Skeletal muscle tissue (tissue), 4 donors: ENCODE data around the gene KIF16B. TPM values are rescaled to one million over a fixed set of nuclear protein-coding genes. Genes with fewer than 3 reads are reported as not detected.

Experiments
- H3K27ac ChIP-seq: one replicate; pipeline ENCODE4 v1.7.0; 2013; ENCODE audit warnings: mild to moderate bottlenecking, low read depth, low read length, inconsistent platforms
- H3K27me3 ChIP-seq, 3 donors: one replicate each; pipeline ENCODE4 v1.7.0; 2013; ENCODE audit warnings: low read length in 3 of 3; ENCODE audit not compliant: control insufficient read depth in 3 of 3, insufficient read depth in 3 of 3
- H3K36me3 ChIP-seq, 3 donors: one replicate each; pipeline ENCODE4 v1.7.0; 2013; ENCODE audit warnings: low read length in 3 of 3; ENCODE audit not compliant: control insufficient read depth in 3 of 3, insufficient read depth in 3 of 3
- H3K4me1 ChIP-seq, 3 donors: one replicate each; pipeline ENCODE4 v1.7.0; 2013; ENCODE audit warnings: low read length in 3 of 3, mild to moderate bottlenecking in 3 of 3; ENCODE audit not compliant: control insufficient read depth in 3 of 3, insufficient read depth in 3 of 3
- H3K4me3 ChIP-seq, 3 donors: one replicate each; pipeline ENCODE4 v1.7.0; 2013; ENCODE audit warnings: low read length in 3 of 3
- H3K9ac ChIP-seq, 3 donors: one replicate each; pipeline ENCODE4 v1.7.0; 2013; ENCODE audit warnings: low read length in 3 of 3, mild to moderate bottlenecking in 3 of 3, moderate library complexity in 2 of 3, low read depth in 1 of 3
- H3K9me3 ChIP-seq, 3 donors: one replicate each; pipeline ENCODE4 v1.7.0; 2013; ENCODE audit warnings: low read length in 3 of 3; ENCODE audit not compliant: control insufficient read depth in 3 of 3
- total RNA-seq: library from RNA; depleted of rRNA; stranded (reverse); fragments of >200 nt; gene quantifications from one replicate; pipeline ENCODE4 v1.2.3, GENCODE V29; 2014
- donor health status: Osteomylitis.

Gene KIF16B
- total RNA-seq, 1 donor from 2014 or later = 42.8 TPM

DNA sequence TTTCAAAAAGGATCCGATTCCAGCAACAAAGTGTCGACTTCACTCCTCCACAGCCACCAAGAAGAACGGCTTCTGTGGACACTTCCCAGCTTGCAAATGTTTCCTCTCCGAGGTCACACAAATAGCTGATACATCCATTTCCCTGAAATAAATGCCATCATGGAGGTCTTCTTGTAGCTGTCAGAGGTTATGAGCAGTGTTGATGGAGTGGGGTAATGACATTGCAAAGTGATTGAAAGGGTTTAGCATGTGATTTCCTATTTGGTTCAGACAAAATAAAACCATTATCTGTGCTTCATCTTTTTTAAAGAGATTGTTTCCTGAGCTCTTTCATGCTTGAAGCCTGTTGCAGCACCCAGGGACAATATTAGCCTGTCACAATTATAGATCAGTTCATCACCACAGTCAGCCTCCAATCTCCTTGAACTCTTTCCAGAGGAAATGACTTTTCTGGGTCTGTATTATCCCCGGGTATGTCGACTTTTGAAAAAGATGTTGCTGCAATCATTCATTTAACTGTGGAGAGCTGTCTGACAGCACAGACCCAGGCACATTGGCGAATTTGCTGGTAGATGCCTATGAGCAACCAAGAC is 16.9 kb upstream of the KIF16B start:
- no peaks in the 10 kb centered on the region for H3K9me3 ChIP-seq
- no peaks in the 10 kb centered on the region for H3K4me1 ChIP-seq
- peaks cover 3 to 4% (median 3%) of the 10 kb centered on the region in 3 donors for H3K27me3 ChIP-seq
- no peaks in the 10 kb centered on the region for H3K36me3 ChIP-seq
- H3K9ac ChIP-seq = no peak overlapping the region
- no peak overlapping the region for H3K27ac ChIP-seq
- no peak overlapping the region for H3K4me3 ChIP-seq

DNA sequence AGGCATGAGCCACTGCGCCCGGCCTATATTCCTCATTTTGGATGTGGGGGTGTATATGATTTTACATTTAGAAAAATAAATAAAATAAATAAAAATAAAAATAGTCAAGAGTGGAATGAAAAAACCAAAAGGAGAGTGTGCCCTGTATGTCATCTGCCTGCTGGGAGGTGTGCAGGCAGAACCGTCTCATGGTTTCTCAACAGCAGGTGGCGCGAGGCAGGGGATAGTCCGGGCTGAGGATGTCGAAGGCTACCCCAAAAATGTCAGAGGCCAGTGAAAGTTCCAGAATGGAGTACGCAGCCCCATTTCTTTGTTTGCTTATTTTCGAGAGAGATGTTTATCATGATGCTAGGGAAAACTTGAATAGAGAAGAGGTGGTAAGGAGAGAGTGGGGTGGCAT is 16.4 kb upstream of the KIF16B start:
- Histone ChIP-seq H3K9ac (no peak overlapping the region), H3K27me3 (peaks cover 3 to 4% (median 3%) of the 10 kb centered on the region in 3 donors), H3K9me3 (no peaks in the 10 kb centered on the region), H3K36me3 (no peaks in the 10 kb centered on the region), H3K4me3 (no peak overlapping the region), H3K27ac (no peak overlapping the region), H3K4me1 (no peaks in the 10 kb centered on the region)

- H3K9me3 ChIP-seq = no peaks in the 10 kb centered on the region
- H3K27me3 ChIP-seq = peaks cover 3 to 4% (median 3%) of the 10 kb centered on the region in 3 donors
- no peaks in the 10 kb centered on the region for H3K4me1 ChIP-seq
- no peak overlapping the region for H3K27ac ChIP-seq
- no peak overlapping the region for H3K9ac ChIP-seq
- no peaks in the 10 kb centered on the region for H3K36me3 ChIP-seq
- H3K4me3 ChIP-seq = no peak overlapping the region
Measured at GRCh38 chr20:16588241-16588640, 15.0 kb upstream of the KIF16B start.

DNA sequence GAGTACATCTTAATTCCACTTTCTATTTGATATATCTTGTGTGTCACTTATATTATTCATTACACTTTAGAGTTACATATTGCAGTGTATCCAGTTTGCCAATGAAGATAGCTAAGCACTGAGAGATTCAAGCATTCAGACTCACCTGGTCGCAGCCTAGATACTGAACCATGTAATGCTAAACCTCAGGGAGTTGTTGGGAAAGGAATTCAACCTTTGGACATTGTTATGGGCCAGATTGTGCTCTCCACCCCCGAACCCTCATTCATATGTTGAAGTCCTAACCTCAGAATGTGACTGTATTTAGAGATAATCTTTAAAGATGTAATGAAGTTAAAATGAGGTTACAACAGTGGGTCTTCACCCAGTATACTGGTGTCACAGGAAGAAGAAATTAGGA is 13.8 kb upstream of the KIF16B start:
- peaks cover 3 to 4% (median 3%) of the 10 kb centered on the region in 3 donors for H3K27me3 ChIP-seq
- no peaks in the 10 kb centered on the region for H3K9me3 ChIP-seq
- H3K27ac ChIP-seq = no peak overlapping the region
- no peaks in the 10 kb centered on the region for H3K4me1 ChIP-seq
- no peak overlapping the region for H3K9ac ChIP-seq
- no peak overlapping the region for H3K4me3 ChIP-seq
- H3K36me3 ChIP-seq = no peaks in the 10 kb centered on the region

GRCh38 chr20:16583474-16583873 is 10.2 kb upstream of the KIF16B start:
- Histone ChIP-seq H3K9me3 (no peaks in the 10 kb centered on the region), H3K9ac (no peak overlapping the region), H3K27ac (no peak overlapping the region), H3K4me1 (peaks cover 0 to 16% (median 7%) of the 10 kb centered on the region in 3 donors), H3K4me3 (no peak overlapping the region), H3K36me3 (no peaks in the 10 kb centered on the region), H3K27me3 (peaks cover 3 to 4% (median 3%) of the 10 kb centered on the region in 3 donors)

DNA sequence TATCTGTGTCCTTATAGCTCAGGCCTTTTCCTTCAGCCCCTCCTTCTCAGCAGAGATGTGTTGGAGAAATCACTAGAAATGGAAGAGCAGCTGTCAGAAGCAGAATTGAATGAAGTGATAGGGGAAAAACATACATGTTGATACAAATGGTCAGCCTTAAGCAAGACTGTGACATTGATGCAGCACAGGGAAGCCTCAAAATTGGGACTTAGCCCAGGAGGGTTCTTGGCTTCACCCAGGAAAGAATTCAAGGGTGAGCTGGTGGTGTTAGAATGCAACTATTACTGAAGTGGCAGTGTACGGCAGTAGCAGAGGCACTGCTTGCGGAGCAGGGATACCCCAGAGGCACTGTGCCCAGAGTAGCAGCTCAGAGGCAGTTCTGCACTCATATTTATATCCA is 8.0 kb upstream of the KIF16B start:
- H3K9ac ChIP-seq = no peak overlapping the region
- peaks cover 0 to 16% (median 7%) of the 10 kb centered on the region in 3 donors for H3K4me1 ChIP-seq
- H3K27me3 ChIP-seq = peaks cover 0 to under 1% (median 0%) of the 10 kb centered on the region in 3 donors
- H3K27ac ChIP-seq = no peak overlapping the region
- H3K9me3 ChIP-seq = no peaks in the 10 kb centered on the region
- H3K36me3 ChIP-seq = no peaks in the 10 kb centered on the region
- no peak overlapping the region for H3K4me3 ChIP-seq

DNA sequence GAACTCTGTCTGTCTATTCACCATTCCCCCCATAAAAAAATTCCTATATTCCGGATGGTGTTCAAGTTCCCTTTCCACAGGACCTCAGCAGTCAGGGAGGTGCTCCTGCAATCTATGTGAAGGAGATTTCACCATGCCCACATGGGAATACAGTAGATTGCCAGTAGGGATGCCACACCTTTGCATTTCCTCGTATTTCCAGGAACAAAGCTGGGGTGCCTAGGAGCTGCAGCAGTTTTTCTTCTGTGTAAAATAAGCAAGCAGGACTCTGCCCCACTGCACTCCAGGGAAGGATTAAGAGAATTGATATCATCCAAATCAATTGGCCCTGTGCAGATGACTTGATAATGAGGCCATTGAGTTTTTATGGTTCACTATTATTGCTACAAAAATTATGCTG is 7.4 kb upstream of the KIF16B start:
- Histone ChIP-seq H3K27ac (peak overlapping the region; percentile 51), H3K9me3 (no peaks in the 10 kb centered on the region), H3K9ac (no peak overlapping the region), H3K36me3 (no peaks in the 10 kb centered on the region), H3K4me1 (peaks cover 3 to 22% (median 7%) of the 10 kb centered on the region in 3 donors), H3K27me3 (no peaks in the 10 kb centered on the region), H3K4me3 (no peak overlapping the region)

- H3K27me3 ChIP-seq = no peaks in the 10 kb centered on the region
- no peaks in the 10 kb centered on the region for H3K9me3 ChIP-seq
- H3K4me3 ChIP-seq = no peak overlapping the region
- H3K27ac ChIP-seq = peak overlapping the region; percentile 51
- no peaks in the 10 kb centered on the region for H3K36me3 ChIP-seq
- no peak overlapping the region for H3K9ac ChIP-seq
- H3K4me1 ChIP-seq = peaks cover 8 to 26% (median 12%) of the 10 kb centered on the region in 3 donors
Measured at GRCh38 chr20:16580147-16580546, 6.9 kb upstream of the KIF16B start.

DNA sequence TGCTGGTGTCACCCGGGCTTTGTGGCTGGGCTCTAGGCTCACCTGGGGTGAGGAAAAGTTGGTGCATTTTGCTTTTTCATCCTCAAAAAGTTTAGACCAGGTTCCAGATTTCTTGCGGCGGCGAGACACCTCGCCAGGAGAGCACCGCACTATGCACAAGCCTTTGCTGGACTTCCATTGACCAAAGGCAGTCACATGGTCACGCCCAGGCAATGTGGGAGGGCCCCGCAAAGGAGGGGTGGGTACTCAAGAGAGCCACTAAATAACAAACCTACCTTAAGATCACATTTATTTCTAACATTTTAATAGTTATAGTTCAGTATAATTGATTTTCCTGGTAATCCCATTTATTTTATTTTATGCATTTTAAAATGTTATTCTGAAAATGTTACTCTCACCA is 3.0 kb upstream of the KIF16B start:
- Histone ChIP-seq H3K27ac (no peak overlapping the region), H3K9me3 (no peaks in the 10 kb centered on the region), H3K36me3 (no peaks in the 10 kb centered on the region), H3K4me3 (no peak overlapping the region), H3K27me3 (no peaks in the 10 kb centered on the region), H3K4me1 (peaks cover 22 to 42% (median 26%) of the 10 kb centered on the region in 3 donors), H3K9ac (peak overlapping the region in 1 of 3 donors; percentile 80)

DNA sequence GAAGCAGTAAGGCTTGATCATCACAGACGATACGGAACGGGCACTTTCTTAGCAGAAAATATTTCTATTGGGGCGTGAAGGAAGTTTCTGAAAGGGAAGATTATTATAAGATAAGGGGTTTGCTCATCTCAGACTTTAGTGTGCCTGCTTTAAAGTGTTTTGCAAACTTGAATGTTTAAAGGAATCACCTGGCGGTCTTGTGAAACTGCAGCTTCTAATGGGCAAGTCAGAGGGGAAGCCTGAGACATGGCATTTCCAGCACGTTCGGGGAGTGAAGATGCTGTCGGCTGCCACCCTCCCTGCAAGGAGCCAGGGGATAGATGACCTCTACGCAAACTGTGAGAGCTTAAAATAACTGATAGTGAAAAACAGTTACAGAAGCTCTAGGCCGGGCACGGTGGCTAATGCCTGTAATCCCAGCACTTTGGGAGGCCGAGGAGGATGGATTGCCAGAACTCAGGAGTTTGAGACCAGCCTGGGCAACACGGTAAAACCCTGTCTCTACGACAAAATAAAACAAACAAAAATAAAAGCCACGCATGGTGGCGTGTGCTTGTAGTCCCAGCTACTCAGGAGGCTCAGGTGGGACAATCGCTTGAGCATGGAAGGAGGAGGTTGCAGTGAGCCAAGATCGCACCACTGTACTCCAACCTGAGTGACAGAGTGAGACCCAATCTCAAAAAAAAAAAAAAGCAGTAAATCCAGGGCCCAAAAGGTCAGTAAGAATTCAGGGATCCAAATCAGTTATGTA is 2.3 kb upstream of the KIF16B start:
- H3K27ac ChIP-seq = peak overlapping the region; percentile 64
- no peaks in the 10 kb centered on the region for H3K27me3 ChIP-seq
- H3K9ac ChIP-seq = peak overlapping the region; percentile 79 to 82 (median 80)
- no peaks in the 10 kb centered on the region for H3K36me3 ChIP-seq
- H3K4me1 ChIP-seq = peaks cover 22 to 46% (median 26%) of the 10 kb centered on the region in 3 donors
- H3K4me3 ChIP-seq = peak overlapping the region; percentile 60 to 80 (median 72)
- no peaks in the 10 kb centered on the region for H3K9me3 ChIP-seq
